ENCODE measurements around the gene PDE5A.

Gene PDE5A

DNA sequence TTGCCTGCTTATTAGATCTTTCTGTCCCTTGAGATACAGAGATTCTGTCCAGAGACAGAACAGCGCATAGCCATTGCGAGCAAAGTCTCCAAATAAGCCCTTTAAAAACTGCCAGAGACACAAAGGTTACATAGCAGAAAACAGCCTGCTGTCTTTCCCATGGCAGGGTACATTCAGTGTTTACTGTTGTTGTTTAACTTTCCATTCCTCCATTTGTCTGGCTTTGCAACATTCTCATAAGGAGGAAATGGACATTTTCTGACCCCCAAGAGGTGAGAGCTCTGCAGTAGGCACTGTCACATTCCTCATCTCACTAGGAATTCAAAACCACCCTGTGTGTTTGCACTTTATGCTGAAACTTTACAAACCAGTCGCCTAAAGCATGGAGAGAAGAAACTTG is 48.3 kb downstream of the PDE5A start:
- DNase-seq = no peak

GRCh38 chr4:119579823-119580222 is 48.8 kb downstream of the PDE5A start:
- DNase-seq = no peak

DNA sequence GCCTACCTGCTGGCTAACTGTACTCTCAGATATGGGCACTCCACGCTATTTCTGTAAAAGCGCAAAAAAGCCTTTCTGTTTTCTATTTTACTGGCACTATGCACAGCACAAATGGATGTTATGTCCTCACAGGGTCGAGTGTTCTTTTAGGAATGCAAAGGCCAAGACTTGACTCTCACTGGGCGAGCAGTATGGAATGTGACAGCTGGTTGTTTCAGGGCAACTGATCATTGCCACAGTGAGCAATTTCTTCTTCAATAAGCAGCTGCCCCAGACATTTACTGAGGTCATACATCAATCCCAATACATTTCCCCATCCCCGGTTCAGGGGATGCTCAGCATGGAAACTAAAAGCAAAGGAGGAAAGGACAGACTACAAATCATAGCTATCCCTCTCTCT is 58.2 kb downstream of the PDE5A start:
- no peak for DNase-seq

DNA sequence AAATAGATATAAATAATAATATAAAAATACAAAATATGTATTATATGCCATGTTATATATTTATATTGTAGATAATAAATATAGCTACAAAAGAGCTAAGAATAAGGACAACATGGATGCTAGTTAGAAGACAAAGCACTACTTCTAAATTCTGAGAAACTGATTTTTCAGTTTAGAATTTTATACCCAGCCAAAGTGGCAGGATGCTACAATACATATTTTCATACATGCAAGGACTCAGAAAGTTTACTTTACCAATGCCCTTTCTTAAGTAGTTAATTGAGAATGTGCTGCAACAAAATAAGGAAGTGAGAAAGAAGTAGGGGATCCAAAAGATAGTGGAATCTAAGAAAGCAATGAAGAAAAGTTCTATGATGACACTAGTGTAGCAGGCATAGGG is 64.5 kb downstream of the PDE5A start:
- DNase-seq = no peak

GRCh38 chr4:119559044-119559647 is 69.5 kb downstream of the PDE5A start:
- no peak for DNase-seq

GRCh38 chr4:119550857-119551532 is 77.6 kb downstream of the PDE5A start:
- no peak for DNase-seq

GRCh38 chr4:119549639-119550038 is 79.0 kb downstream of the PDE5A start:
- DNase-seq = no peak

DNA sequence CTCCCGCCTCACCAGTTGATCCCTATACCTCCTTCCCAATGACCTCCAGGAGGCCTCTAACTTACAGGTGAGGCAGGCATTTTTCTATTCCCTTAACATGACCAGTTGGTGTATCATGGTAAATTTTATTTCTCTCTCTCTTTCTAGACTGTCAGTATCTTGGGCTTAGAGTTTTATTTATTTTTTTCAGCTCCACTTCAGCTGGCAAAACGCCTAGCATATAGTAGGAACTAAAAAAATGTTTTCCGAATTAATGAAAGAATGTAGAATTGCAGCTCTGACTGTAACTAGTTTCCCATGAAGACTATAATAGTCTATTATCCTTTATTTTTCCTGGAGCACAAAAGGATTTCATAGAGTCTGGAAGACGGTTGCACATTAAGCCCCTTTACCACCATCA is 84.8 kb downstream of the PDE5A start:
- no peak for DNase-seq

GRCh38 chr4:119543187-119543586 is 85.4 kb downstream of the PDE5A start:
- DNase-seq = no peak

GRCh38 chr4:119540249-119540648 is 88.4 kb downstream of the PDE5A start:
- no peak for DNase-seq

DNA sequence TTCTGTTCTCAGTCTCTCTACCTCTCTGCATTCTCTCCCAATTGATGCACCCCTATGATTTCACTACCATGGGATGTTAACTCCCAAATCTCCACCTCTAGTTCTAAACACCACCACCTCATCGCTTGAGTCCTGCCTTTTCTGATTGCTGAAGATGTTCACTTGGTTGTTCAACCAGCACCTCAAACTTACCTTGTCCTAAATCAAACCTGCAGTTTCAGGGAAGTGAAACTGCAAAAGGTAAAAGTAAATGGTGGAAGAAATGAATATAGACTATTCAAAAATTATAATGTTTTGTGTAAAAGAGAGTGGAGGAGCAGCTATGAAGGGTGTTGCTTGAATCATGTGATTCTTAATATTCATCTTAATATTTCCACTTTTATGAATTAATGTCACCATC is 91.0 kb downstream of the PDE5A start:
- DNase-seq = no peak

DNA sequence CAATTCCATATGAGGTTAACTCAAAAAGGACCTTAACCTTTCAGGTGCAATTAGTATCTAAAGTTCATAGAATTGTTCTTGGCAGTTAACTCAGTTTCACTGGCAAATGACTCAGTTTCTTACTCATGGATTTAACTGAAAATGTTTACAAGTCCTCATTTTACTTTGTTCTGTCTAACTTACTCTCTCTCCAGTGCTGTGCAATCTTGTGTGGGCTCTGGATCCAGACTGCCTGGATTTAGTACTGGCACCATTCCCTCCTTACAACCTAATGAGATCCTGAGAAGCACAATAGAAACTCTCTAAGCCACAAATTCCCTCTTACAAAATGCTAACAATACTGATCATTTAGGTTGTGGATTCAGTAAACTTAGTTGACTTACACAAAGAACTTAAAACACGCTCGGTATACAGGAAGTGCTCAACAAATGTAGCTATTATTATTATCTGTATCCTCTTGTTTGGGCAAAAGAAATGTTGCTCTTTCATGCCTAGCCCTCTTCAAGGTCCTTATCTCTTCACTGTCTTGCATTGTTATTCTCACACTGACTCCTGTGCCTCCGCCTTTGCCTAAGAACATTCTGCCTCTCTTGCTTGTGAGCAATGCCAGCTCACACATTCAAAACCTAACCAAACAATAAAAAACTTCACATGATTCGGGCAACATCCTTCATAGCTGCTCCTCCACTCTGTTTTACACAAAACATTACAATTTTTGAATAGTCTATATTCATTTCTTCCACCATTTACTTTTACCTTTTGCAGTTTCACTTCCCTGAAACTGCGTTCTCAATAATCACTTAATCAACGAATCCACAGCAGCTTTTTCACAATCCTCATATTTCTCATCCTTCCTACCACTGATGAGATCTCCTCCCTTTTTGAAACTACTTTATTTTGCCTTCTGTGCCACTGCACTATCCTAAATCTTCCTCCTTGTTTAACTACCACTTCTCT is 91.8 kb downstream of the PDE5A start:
- DNase-seq = no peak

DNA sequence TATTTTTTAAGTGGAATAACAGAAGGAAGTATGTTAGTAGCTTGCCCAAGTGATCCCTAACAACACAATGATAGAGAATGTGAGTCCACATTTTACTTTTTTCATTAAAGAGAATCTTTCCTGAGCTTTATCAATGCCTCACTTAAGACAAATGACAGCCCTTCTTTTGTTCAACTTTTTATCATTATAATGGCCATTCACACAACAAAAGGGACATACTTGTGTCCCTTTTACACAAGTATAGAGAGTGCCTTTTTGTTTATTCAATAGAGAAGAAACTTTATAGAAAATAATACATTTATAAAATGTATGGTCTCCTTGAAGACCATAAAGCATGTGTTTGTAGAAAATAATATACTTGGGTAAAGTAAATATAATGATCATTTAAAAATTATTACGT is 96.3 kb downstream of the PDE5A start:
- no peak for DNase-seq

DNA sequence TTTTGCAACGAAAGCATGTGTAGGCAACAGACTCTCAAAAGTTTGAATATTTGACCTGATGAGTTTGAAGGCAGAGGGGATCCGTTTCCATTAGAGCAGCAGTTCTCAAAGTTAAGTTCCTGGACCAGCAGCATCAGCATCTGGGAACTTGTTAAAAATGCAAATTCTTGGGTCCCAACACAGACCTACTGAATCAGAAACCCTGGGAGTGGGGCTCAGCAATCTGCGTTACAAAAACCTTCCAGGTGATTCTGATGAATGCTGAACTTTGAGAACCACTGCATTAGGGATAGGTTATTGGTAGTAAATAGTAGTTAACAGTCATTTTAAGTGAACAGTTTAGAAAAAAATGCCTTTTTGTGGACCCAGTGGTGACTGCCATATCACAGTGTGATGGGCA is 98.8 kb downstream of the PDE5A start:
- DNase-seq = no peak

- no peak for DNase-seq
These were observed 101.6 kb downstream of the PDE5A start for GRCh38 chr4:119526786-119527550.

- no peak for DNase-seq
These were observed 102.6 kb downstream of the PDE5A start for GRCh38 chr4:119525771-119526712.

DNA sequence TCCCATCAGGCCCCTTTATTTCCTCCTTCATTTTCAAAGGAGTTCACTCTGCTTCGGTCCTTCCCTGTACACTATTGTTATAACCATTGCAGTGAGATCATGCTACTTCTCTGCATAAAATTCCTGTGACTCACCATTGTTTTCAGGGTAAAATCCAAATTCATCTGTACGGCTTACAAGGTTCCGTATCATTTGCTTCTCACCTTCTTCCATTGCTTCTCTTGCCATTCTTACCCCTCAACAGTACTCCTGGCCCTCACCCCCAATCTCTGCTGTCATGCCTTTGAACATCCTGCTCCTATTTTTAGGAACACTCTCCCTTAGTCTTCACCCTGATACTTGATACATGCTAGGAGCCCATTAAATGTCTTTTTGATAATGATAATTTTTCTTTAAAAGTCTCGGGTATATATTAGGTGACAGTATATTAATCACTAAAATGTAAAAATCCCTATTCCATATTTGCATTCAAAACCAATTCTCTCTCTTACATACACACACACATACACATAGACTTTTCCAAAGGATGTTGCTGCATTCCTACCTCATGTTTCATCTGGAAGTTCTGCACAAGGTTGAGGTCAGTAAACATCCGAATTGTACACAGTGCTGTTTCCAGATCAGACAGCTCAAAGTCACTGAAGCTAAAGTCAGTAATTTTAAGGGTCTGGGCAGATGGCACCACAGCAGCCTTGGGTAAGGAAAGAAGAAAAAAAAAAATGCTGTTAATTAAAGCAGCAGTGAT is 103.4 kb downstream of the PDE5A start:
- DNase-seq = no peak

DNA sequence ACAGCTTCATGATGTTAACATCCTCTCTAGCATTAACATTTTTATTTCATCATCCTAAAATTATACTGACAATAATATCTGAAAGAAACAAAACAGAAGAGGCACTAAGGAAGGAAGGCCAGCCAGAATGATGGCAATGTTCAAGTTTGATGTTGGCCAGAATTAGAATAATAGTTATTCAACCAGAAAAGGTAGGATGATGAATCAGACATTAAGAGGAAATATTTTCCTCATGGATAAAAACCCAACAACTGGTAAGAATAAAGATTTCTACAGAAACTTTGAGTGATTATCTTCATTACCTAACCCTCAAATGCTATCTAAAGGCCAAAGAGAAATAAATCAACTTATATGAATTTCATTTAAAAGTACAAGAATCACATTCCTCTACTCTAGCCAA is 105.2 kb downstream of the PDE5A start:
- no peak for DNase-seq

GRCh38 chr4:119521268-119521667 is 107.3 kb downstream of the PDE5A start:
- no peak for DNase-seq

- no peak for DNase-seq
These were observed 109.6 kb downstream of the PDE5A start for GRCh38 chr4:119518915-119519410.
